ENCODE results near the gene CAPN15.
A peak's percentile ranks its signal among the peaks of the same experiment; 100 is the strongest.
"Not testable (repeated sequence)": the region's sequence is repeated elsewhere in the genome, so short reads cannot be mapped to it uniquely, and the experiment has no call there.

The CAPN15 gene

DNA sequence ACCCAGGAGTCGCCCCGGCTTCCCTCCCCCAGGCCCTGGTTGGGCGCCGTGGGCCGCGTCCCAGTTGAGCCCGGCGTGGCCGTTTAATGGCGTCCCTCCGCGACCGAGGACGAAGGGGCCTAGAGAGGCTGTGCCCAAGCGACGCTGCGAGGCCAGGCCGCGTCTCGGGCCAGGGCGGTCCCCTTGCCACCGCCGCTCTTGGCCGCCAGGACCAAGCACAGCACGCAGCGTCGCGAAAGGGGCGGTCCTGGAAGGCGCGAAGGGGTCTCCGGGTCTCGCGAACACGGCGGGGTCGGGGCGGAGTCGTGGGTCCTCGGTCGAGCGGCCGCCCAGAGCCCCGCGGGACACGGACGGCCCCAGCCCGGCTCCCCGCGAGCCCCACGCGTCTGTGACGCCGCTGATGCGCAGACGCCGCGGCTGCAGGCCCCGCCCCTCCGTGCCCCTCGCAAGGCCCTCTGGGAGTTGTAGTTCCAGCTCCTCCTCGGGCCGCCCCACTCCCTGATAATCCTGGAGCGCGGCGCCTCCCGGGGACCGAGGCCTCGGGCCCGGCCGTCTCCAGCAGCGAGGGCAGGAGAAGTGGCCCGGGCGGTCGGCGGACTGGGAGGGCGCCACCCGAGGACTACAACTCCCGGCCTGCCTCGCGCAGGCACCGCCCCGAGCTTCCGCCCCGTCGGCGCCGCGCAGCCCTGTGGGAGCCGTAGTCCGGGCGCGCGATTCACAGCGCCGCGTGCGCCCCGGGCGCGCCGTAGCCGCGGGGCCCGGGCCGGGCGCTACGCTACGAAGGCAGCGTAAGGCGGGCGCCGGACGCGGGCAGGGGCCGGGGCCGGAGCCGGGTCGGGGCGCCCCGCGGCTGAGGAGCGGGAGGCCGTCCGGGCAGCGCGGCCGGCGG, at the start of gene CAPN15:
Gene CAPN15, plus strand, starts transcription at position 698 of the 889 bp plus-strand sequence. CDS start 19,127 bp downstream, outside the sequence.
- peak; percentile 92 for DNase-seq (ENCODE audit: low spot score)

DNA sequence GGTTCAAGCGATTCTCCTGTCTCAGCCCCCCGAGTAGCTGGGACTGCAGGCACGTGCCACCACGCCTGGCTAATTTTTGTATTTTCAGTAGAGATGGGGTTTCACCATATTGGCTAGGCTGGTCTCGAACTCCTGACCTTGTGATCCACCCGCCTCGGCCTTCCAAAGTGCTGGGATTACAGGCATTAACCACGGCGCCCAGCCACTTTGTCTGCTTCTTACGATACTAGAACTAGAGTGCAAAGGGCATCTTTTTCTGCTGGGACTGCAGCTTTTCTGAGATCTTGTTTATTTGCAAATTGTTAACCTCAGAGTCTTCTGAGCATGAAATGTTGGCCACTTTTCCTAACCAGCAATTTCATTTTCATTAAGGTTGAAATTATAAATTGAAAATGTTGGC, 49.2 kb upstream of the CAPN15 start:
- DNase-seq (ENCODE audit: low spot score) = not testable (repeated sequence)

DNA sequence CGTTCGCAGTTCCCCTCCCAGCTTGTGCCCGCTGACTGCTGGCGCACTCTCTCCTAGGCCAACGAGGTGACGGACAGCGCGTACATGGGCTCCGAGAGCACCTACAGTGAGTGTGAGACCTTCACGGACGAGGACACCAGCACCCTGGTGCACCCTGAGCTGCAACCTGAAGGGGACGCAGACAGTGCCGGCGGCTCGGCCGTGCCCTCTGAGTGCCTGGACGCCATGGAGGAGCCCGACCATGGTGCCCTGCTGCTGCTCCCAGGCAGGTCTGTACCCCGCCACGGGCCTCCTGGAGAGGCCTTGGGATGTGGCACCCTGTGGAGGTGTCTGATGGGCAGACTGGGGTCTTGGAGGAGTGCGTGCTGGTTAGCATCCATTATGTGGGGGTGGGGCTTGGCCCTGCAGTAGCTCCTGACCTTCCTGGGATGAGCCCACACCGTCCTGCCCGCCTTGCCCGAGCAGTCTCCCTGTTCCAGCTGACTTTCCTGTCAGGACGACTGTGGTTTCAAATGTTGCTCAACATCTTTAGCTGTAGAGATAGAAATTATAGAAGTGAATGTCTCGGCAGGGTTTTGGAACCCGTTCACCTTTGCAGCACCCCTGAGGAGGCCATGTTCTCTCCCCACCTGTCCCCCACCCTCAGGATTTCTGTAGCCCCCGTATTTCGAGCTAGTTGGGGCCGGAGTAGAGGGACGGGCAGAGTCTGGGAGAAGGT, 44.9 kb upstream of the CAPN15 start:
- no peak for DNase-seq (ENCODE audit: low spot score)

DNA sequence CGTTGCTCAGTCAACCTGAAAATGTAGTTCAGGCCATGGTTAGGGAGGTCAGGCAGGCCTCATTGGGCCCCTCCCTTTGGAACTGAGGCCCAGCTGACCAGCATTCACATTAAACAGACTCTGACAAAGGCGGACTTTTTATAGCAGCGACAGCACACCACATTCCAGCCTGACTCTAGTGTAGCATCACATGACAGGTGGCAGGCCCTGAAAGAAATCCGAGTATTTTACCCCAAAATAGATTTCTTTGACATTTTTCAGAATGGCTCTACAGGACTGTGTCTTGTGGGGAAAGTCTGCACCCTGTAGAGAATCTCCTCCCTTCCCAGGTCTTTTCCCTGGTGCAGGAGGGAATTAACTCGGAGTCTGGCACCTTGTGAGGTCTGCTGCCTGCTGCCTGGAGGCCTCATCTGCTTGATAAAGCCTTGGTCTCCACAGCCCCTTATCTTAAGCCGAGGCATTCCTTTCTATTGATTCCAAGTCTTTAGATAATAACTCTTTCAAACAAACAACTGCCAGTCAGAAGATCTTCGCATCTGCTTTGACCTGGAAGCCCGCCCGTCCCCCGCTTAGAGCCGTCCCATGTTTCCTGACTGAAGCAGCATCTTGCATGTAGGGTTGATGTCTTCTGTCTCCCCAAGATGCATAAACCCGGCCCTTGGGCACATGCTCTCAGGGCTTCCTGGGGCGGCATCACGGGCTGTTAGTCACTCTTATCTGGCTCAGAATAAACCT, 44.0 kb upstream of the CAPN15 start:
- DNase-seq (ENCODE audit: low spot score) = no peak

DNA sequence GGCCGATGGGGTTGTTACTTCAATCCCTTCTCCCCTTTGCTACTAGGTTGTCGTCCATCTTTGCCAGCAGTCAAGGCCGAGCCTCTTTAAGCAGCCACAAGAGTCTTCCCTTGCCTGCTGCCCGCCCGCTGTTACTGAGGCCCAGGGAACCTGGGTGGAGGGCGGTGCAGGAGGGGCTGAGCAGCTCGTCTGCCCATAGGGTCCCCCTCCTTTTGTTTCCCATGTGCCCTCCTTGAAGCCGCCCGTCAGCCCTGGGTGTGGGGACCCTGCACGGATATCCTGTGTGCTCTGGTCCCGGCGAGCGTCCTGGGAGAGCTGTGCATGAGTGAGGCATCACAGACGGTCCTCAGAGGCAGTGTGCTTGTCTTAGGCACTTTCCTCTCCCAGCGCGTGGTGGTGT, 37.9 kb upstream of the CAPN15 start:
- DNase-seq (ENCODE audit: low spot score) = no peak

DNA sequence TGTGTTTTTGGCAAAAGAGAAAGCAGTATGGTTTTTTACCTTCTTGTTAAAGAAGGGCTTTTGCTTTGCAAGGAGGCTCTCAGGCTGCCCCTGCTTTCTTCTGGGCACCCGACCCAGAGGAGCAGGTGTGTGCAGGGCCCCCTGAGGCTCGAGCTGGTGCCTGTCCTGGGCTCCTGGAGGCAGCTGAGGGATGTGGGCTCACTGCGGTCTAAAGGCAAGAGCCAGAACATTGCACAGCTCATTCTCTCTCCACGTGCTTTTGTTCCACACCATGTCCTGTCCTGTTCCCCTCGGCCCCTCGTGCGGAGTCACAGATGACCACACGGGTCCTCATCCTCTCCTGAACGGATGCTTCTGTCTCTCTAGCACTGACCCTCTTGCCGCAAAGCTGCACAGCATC, 36.7 kb upstream of the CAPN15 start:
- no peak for DNase-seq (ENCODE audit: low spot score)

DNA sequence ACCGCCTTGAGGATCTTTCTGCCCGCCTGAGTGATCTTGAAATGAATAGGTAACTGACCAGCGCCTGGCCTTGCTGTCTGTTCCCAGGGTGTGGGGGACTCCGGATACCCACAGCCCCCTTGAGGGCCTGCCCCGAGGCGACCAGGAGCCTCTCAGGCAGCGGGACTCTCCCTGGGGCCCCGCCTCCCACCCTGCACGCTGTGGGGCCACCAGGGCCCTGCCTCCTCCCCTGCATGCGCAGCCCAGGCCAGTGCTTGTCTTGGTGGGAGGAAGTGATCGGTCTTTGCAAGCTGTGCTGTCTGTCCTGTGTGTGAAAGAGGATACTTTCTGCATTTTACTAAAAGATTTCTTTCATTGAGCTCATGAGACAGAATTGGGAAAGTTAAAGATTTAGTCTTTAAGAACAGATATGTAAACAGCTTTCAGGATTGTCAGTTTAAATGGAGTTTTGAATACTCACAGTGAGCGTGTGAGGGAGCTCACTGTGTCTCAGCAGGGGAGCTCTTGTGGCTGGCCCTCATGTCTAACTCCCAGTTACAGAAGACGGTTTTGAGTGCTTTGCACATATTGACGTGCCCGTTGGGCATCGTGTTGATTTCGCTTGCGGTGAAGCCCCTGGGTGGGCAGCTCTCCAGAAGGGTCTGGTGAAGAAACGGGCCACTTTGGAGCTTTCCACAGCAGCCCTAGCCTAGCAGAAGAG, 36.1 kb upstream of the CAPN15 start:
- no peak for DNase-seq (ENCODE audit: low spot score)

DNA sequence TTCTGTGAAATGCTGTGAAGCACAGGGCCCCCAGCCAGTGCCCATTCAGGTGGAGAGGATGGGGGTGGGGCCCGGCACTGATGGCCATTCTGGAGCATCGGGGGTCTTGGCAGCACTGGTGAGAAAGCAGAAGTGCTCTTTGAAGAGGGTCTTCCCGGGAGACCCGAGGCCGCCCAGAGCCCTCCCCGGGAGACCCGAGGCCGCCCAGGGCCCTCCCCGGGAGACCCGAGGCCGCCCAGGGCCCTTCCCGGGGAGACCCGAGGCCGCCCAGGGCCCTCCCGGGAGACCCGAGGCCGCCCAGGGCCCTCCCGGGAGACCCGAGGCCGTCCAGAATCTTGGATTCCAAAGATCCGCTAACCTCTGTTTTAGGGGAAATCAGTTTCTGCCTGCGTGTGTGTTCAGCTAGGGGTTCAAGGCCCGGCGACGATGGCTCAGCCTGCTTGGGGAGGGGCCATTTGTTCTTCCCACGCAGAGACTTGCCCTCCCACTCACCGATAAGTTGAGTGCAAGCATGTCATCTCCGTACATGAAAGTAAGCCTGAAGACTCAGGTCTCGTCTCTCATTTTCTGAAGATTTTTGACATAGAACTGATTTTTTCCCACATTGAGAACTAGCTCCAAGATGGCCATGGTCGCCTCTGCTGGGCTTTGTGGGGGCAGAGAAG, 35.2 kb upstream of the CAPN15 start:
- DNase-seq (ENCODE audit: low spot score) = no peak

DNA sequence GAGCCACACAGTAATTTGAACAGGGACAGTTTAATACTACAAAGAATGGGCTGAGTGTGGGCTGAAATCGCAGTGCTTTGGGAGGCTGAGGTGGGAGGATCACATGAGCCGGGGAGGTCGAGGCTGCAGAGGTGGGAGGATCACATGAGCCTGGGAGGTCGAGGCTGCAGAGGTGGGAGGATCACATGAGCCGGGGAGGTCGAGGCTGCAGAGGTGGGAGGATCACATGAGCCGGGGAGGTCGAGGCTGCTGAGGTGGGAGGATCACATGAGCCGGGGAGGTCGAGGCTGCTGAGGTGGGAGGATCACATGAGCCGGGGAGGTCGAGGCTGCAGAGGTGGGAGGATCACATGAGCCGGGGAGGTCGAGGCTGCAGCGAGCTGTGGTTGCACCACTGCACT, 32.8 kb upstream of the CAPN15 start:
- DNase-seq (ENCODE audit: low spot score) = not testable (repeated sequence)

DNA sequence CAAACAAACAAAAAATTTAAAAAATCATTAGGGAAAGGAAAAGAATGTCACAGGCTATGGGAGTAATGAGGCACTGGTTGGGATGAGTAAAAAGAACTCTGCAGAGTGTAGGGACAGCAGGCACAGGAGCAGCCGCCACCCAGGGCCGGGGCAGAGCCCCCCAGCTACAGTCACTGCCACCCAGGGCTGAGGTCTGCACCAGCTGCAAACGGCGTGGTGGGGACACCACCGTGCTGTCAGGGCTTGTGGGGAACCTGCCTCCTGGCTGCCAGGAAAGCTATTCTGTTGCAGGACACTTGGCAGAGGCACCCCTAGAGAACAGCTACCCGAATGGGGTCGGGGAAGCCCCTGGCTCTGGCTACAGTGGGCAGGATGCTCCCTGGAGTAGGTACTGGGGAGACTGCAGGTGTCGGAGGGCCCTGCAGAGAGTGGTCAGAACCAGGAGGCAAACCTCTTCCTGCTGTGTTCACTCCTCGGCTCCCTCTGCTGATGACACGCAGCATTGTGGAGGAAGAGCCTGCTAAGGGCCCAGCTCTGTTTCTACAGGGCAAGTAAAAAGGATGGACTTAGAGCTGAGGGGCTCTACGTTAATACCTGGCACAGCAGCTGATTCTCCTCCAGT, 32.3 kb upstream of the CAPN15 start:
- peak; percentile 76 for DNase-seq (ENCODE audit: low spot score)

DNA sequence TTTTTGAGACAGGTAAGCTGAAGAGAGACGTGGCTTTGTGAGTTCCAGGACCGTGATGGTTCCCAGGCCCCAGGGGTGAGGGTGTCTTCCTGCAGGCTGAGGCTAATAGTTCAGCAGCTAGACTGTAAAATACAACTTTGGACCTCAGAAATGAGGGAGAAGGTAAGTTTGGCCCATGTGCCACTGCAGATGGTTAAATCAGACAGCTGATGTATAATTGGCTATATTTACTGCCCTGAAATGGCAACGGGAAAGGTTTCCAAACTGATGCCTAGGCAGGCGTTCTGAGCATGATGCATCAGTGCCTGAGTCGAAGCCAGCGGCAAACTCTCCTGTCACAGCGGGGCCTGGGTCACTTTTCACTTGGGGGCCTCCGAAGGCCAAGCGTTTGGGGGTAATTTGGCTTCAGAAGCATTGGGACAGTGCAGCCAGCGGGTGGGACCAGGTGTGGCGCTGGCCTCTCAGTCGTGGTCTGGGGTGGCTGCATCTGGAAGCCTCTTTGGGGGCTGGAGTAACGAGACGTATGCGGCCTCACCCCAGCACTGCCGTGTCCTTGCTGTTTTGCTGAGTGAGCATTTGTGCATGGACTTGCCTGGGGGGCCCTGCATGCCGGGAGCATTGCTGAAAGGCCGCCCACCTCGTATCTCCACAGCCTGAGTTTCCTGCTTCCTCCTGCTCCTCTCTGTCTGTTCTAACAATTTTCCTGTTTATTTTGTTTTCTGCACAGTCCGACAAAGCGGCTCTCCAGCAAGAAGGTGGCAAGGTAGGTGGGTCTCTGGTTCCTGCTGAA, 31.2 kb upstream of the CAPN15 start:
- DNase-seq (ENCODE audit: low spot score) = no peak

DNA sequence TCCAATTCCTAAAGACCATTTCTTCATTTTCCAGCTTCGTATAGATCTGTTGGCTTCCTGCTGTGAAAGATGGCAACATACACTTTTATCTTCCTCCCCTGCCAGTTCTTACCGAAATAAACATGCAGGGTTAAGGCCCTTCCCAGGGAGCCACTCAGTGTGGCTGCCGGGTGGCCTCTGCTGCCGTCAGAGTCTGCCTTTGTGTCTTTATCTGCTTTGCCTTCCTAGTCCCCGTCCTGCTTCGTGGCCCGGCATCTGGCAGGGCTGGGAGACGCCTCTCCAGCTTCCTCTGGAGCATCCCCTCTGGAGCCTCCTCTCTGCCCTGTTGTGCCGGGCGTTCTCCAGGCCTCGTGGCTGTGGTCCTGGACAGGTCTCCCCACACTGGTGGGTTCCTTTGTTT, 30.3 kb upstream of the CAPN15 start:
- DNase-seq (ENCODE audit: low spot score) = no peak

DNA sequence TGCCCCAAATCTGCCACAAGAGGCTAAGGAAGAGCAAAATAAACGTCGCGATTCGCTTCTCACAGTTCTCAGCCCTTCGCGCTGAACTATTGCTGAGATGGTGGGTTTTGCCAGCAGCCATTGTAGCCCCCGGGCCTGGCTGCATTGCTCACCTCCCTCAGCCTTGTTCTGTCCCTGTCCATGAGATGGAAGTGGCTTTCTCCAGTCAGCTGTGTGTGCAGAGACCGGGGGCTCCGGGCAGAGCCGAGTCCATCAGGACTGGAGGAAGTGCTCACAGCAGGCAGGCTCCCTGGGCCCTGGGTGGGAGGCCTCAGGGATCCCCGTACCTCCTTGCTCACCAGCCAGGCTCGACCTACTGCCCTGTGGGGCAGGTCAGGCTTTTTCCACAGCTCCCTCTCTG, 27.6 kb upstream of the CAPN15 start:
- DNase-seq (ENCODE audit: low spot score) = no peak

DNA sequence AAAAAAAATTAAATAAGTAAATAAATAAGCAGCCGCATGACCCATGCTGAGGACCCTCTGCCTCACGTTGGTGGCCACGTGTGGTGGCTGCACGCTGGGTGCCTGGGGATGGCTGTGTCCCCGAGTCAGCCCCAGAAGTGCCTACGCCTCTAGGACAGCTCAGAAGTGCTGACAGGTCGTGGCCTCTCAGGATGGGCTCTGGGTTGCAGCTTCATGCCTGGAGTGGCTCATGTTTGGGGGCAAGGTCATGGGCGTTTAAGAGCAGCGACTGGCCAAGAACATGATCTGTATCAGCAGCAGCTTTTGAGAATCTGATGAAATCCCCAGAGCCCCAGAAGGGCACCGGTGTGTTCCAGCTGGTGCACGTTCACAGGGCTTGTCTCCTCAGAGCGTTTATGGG, 26.8 kb upstream of the CAPN15 start:
- DNase-seq (ENCODE audit: low spot score) = no peak

DNA sequence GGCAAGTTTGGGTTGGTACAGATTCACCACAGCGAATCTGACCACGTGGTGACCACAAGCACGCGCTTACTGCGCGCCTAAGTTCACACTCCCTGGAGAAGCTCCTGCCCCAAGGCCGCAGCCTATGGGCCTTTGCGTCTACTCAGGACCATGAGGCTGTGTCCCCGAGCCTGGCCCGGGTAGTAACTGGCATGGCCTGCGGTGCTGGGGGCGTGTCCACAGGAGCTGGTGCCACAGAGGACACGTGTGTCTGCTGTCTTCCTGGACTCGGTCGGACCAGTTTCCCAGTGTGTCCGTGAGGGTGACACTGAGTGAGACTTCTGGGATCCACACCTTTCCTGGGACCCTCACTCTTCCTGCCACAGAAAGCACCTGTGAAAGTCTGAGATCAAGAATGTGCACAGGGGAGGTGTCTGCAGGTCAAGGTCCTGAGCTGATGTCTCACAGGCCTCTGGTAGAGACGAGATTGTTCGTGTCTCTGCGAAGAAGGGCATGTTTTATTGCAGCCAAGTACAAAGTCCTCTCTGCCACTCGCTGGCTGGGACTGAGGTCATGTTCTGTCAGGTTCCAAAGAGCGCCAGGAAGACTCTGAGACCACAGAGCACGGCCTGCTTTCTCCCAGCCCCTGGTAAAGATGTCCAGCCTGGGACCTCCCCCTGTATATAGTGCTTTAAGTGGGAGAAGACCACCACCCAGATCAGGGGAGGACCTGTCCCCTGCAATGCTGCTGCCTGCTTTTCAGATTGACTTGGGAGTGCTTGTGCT, 25.2 kb upstream of the CAPN15 start:
- DNase-seq (ENCODE audit: low spot score) = no peak

DNA sequence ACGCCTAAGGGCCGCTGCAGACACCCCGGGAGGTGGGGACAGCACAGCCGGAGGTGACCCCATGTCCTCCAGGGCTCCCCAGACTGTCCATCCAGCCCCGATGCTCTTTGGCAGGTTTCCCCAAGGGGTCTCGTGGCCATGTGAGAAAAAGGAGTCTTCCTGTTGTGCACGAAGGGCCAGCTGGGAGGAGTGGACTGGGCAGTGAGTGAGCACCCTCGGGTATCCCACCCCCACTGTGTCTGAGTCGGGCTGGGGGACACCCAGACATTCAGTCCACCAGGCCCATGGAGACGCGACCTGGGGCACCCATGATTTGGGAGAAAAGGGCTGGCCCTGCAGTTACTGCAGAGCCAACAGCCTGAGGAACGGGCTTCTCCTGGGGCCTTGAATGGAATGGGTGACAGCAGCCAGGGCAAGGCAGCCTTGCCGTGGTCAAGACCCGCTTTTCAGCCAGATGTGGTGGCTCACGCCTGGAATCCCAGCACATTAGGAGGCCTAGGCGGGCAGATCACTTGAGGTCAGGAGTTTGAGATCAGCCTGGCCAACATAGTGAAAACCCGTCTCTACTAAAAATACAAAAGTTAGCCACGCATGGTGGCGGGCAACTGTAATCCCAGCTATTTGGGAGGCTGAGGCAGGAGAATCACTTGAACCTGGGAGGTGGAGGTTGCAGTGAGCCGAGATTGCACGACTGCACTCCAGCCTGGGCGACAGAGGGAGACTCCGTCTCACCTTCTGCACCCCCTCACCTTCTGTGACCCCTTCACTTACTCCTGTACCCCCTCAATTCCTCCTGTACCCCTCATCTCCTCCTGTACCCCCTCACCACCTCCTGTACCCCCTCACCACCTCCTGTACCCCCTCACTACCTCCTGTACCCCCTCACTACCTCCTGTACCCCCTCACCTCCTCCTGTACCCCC, 24.1 kb upstream of the CAPN15 start:
- no peak for DNase-seq (ENCODE audit: low spot score)

DNA sequence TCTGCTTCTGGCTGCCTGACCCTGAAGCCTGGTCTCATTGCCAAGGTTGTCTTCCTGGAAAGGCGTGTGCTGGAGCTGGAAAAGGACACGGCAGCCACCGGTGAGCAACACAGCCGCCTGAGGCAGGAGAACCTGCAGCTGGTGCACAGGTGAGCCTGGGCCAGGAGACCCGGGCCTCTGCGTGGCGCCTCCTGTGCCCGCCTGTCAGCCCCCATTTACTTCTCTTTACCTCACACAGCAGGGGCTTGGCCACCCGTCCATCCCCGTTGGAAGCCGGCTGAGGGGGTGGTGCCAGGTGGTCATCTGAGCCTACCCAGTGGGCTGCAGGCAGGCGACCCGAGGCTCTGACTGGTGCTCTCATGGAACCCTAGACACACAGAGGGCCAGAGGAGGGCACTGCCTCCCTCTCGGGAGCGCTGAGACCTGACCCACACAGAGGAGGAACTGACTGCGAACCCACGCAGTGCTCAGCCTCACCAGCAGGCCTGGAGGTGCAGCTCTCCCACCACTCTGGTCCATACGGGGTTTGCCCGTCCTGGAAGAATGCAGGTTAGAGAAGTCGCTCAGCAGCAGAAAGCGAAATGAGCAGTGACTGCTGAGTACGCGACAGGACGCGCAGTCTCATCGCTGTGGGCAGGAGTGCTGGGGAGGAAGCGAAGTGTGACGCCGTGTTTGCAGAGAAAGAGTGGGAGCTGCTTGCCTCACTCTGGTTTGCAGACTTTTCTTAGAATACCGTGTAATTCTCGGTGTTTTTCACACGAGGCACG, 21.9 kb upstream of the CAPN15 start:
- no peak for DNase-seq (ENCODE audit: low spot score)

DNA sequence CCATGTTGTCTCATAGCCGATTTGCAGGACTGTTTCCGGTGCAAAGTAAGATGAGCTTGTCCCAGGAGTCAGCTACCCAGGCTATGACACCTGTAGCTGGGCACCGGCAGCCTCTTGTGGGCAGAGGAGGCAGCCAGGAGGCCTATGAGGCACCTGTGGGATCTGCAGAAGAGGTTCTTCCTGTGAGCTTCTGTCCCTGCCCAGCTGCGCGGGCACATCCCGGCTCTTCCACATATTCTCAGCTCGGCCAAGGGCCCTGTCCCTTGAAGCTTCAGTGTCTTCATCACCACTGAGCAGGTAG, 21.3 kb upstream of the CAPN15 start:
- no peak for DNase-seq (ENCODE audit: low spot score)

Data from AG08396 (cell line).